Pancreas (tissue), 10 donors: ENCODE data around the gene PTPRG. TPM values are rescaled to one million over a fixed set of nuclear protein-coding genes. Genes with fewer than 3 reads are reported as not detected.

Source experiments
- ATAC-seq, 4 donors: fragments of 200-7000 bp; cut with Tn5 transposase; one replicate each; pipeline versions ENCODE4 v1.8.0 to v1.9.1; 2020; ENCODE audit warnings: mild to moderate bottlenecking in 4 of 4, moderate library complexity in 4 of 4
- DNase-seq, 6 donors: peaks; one replicate each; pipeline ENCODE4 v3.0.0-alpha.2; 2020
- FAIRE-seq: peaks from 2 replicates; lab custom pipeline; 2012; peaks lifted over from hg19 to GRCh38; lab: Jason Lieb, UNC
- H3K27ac ChIP-seq, 4 donors: fragments of 200-600 bp; sonication (generic); 1 replicate in 3 of 4; 2 replicates in 1 of 4; pipeline versions ENCODE4 v1.5.0 to v1.8.0; 2020
- H3K27me3 ChIP-seq, 4 donors: fragments of 200-600 bp; one replicate each; pipeline ENCODE4 v1.8.0; 2021
- H3K36me3 ChIP-seq, 3 donors: fragments of 200-600 bp; sonication (generic) in 1 of 3; one replicate each; pipeline versions ENCODE4 v1.5.0 to v1.8.0; 2020 to 2021
- H3K4me1 ChIP-seq, 3 donors: fragments of 200-600 bp; one replicate each; pipeline ENCODE4 v1.8.0; 2021
- H3K4me3 ChIP-seq, 4 donors: fragments of 200-600 bp; sonication (generic) in 2 of 4; one replicate each; pipeline versions ENCODE4 v1.5.0 to v1.8.0; 2020 to 2021
- H3K9me3 ChIP-seq, 4 donors: fragments of 200-600 bp; one replicate each; pipeline ENCODE4 v1.8.0; 2021
- WGBS, 2 donors: extraction: QIAGEN DNeasy Blood & Tissue Kit; methylation state at CpG; one replicate each; pipeline ENCODE4 v1.1.7; 2013; 5-methylcytosine and 5-hydroxymethylcytosine counted together
- intact Hi-C, 3 donors: fragments of 100-400 bp; cut with DNase I; formaldehyde crosslinking; loops; one replicate each; pipeline versions ENCODE4 v1.11.1 to v1.14.2; 2022
- polyA plus RNA-seq, 2 donors: library from polyadenylated mRNA; stranded (reverse); fragments of 200-250 nt; gene quantifications; one replicate each; pipeline ENCODE4 v1.2.3, GENCODE V29; 2013
- total RNA-seq, 6 donors: library from RNA; stranded (reverse); fragmentation: NEBNext Ultra II Directional in 4 of 6; extraction: Animal tissue kit (Norgen Biotek cat#: 25700) in 4 of 6; gene quantifications; one replicate each; pipeline versions ENCODE4 v1.2.1 to v1.2.4, GENCODE V29; 2021 to 2023
- TF ChIP-seq, protein P1 (sequence below), 4 donors: fragments of 200-600 bp; sonication (generic) in 3 of 4; IDR thresholded peaks; one replicate each; pipeline versions ENCODE4 v1.5.0 to v1.8.0; 2021; ENCODE audit warnings: antibody characterized with exemption in 4 of 4
- donor health status: healthy with polysubstance abuse.
- donor health status: DM: no; HTN: no; CAD: no; lungs with moderate emphysema.
- donor health status: DM: no; HTN: no; CAD: no.
- donor health status: control.
- donor health status: control.
- donor health status: Bipolar disorder and iron deficiency.
- donor health status: DM: yes; HTN: yes; CAD: no.
- donor health status: DM: no; HTN: no; CAD: no.
- donor health status: DM: no; HTN: no; CAD: no.
- donor health status: DM: yes; HTN: yes; CAD: no.

The PTPRG gene
- total and polyA plus RNA-seq, 8 donors, result 2.8 to 20.5 (median 9.5) TPM

DNA sequence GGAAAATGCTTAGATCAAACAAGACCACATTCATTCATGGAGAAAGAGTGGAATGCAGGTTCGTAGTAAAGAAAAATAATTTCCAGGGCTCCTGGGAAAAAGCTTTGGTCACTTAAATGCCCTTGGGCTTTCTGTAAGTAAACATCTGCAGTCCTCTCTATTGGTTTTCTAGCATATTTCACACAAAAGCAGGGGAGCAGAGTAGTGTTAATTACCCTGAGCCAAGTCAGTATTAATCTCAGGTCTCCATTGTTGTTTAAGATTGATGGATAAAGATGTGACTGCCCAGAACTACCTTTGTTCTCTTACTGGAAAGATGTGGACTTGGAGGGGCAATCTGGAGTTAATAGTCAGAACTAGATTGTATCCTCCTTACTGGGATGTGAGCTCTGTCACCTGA, 242.6 kb downstream of the PTPRG start:
- no peak for ATAC-seq
- no peak overlapping the region for H3K4me3 ChIP-seq

DNA sequence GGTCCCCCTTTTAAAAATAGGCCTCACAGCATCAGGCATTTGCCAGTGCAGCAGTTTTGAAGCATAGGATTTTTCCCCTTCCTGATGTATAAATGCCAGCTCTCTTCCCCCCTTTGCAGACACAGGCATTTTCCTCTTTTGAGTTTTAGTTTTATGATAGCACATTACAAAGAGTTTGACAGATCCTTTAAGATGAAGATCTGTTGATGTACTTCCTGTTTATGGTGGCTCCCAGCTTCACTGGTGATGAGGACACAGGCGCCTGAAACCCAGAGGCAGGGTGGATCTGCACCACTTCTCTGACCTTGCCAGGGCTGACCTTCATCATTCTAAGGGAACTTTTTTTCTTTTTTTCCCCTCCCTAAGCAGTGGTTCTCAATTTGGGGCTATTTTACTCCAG, 243.4 kb downstream of the PTPRG start:
- Histone ChIP-seq H3K4me1 (peaks cover 0 to 28% (median 11%) of the 10 kb centered on the region in 3 donors), H3K27ac (no peak overlapping the region), H3K4me3 (no peak overlapping the region), H3K36me3 (no peaks in the 10 kb centered on the region), H3K9me3 (no peaks in the 10 kb centered on the region), H3K27me3 (no peaks in the 10 kb centered on the region)
- intact Hi-C loops, result no loop called here
- ATAC-seq (no peak), DNase-seq (no peak), FAIRE-seq (no peak)
- WGBS, 2 donors, result 98 to 100% methylated on average over 1 of the region's 1 CpG
- TF ChIP-seq, protein P1, sequence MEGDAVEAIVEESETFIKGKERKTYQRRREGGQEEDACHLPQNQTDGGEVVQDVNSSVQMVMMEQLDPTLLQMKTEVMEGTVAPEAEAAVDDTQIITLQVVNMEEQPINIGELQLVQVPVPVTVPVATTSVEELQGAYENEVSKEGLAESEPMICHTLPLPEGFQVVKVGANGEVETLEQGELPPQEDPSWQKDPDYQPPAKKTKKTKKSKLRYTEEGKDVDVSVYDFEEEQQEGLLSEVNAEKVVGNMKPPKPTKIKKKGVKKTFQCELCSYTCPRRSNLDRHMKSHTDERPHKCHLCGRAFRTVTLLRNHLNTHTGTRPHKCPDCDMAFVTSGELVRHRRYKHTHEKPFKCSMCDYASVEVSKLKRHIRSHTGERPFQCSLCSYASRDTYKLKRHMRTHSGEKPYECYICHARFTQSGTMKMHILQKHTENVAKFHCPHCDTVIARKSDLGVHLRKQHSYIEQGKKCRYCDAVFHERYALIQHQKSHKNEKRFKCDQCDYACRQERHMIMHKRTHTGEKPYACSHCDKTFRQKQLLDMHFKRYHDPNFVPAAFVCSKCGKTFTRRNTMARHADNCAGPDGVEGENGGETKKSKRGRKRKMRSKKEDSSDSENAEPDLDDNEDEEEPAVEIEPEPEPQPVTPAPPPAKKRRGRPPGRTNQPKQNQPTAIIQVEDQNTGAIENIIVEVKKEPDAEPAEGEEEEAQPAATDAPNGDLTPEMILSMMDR (IDR thresholded peaks at IDR 0.05), result no peak

More for the DNA sequence above, 242.6 kb downstream of the PTPRG start:
- Histone ChIP-seq H3K4me1 (peaks cover 0 to 21% (median 11%) of the 10 kb centered on the region in 3 donors), H3K36me3 (no peaks in the 10 kb centered on the region), H3K27me3 (no peaks in the 10 kb centered on the region), H3K9me3 (no peaks in the 10 kb centered on the region), H3K27ac (no peak overlapping the region)
- TF ChIP-seq, protein P1 (IDR thresholded peaks at IDR 0.05), result no peak
- FAIRE-seq (no peak), DNase-seq (no peak)
- intact Hi-C loops, result no loop called here
- 60 to 68% methylated on average over 1 of the region's 1 CpG for WGBS, 2 donors

DNA sequence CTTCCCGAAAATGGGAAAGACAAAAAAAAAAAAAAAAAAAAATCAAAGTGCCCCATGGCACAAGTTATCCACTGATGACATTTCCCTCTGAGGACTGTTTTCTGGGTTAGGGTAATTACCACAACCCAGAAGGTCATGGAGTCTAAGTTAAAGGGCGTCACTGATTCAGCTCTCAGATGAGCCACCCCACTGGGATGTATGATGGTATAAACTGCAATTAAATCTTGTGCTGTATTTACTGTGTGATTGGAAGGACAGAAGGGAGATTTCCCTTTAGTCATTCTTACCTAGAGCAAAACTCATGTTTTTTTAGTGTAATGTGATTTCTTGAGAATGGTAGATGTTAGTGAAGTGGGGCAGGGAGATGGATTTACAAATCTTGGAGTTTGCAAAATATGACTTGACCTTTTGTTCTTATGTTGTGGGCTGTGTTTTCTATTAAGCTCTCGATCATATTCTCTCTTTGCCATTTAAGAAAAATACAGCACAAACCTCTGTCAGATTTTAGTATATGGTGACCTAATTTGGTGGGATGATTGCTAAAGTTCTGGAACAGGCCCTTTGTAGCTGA, 244.2 kb downstream of the PTPRG start:
- WGBS, 2 donors, result 82 to 83% methylated on average over 3 of the region's 3 CpGs
- H3K27me3 ChIP-seq, result no peaks in the 10 kb centered on the region
- peak in 1 of 4 donors; percentile 21 for ATAC-seq
- peaks cover 0 to 33% (median 11%) of the 10 kb centered on the region in 3 donors for H3K4me1 ChIP-seq
- TF ChIP-seq, protein P1 (IDR thresholded peaks at IDR 0.05), result no peak
- no peak overlapping the region for H3K27ac ChIP-seq
- DNase-seq, result no peak
- no peak overlapping the region for H3K4me3 ChIP-seq
- H3K9me3 ChIP-seq, result no peaks in the 10 kb centered on the region
- H3K36me3 ChIP-seq, result no peaks in the 10 kb centered on the region
- intact Hi-C loops, result no loop called here
- no peak for FAIRE-seq

DNA sequence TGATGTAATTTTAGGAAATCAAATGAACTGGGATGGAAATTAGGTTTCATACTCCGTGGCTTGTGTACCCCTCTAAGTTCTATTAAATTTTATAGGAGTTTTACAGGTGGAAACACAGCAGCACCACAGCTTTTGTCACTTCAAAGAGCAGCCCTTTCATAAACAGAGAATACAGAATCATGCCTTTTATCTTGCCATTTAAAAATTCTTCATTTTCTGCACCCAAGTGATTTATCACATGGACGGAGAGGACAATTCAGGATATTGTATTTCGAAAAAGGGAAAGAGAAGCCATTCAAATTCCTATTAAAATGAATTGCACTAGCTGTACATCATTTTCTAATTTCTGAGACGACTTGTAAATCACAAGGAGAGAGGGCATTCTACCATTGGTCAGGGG, 245.4 kb downstream of the PTPRG start:
- ATAC-seq (no peak), DNase-seq (no peak), FAIRE-seq (no peak)
- 92 to 93% methylated on average over 4 of the region's 4 CpGs for WGBS, 2 donors
- Histone ChIP-seq H3K4me3 (no peak overlapping the region), H3K9me3 (no peaks in the 10 kb centered on the region), H3K27ac (no peak overlapping the region), H3K36me3 (no peaks in the 10 kb centered on the region), H3K27me3 (no peaks in the 10 kb centered on the region), H3K4me1 (peaks cover 0 to 33% (median 11%) of the 10 kb centered on the region in 3 donors)
- intact Hi-C loops, result no loop called here
- TF ChIP-seq, protein P1 (IDR thresholded peaks at IDR 0.05), result no peak

DNA sequence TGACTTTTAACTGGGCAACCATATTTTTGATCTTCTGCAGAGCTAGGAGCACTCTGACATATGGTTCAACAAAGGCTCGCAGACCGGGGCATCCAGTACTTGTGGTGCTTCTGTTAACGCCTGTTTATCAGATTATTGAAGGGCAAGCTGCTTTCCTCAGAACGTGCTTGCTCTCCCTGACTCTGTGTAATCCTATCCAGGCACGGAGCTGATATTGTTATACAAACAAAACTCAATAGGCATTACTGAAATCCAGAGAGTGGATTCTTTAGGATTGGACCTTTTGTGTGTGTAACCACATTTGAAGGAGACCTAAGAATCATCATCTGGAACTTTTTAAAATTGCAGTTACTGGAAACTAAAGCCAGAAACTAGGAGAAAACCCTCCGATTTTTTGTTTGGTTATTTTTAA, 246.5 kb downstream of the PTPRG start:
- H3K27ac ChIP-seq, result no peak overlapping the region
- DNase-seq, result no peak

More for the DNA sequence above, 246.5 kb downstream of the PTPRG start:
- no peaks in the 10 kb centered on the region for H3K36me3 ChIP-seq
- 28% methylated on average over 6 of the region's 6 CpGs for WGBS, 2 donors
- H3K27me3 ChIP-seq, result no peaks in the 10 kb centered on the region
- ATAC-seq (peak; percentile 36 to 71 (median 44)), FAIRE-seq (peak; percentile 41)
- intact Hi-C loops, result no loop called here
- no peaks in the 10 kb centered on the region for H3K9me3 ChIP-seq
- H3K4me3 ChIP-seq, result no peak overlapping the region
- TF ChIP-seq, protein P1 (IDR thresholded peaks at IDR 0.05), result no peak
- H3K4me1 ChIP-seq, result peaks cover 0 to 28% (median 11%) of the 10 kb centered on the region in 3 donors
